H1 (cell line): ENCODE results near the gene EEIG1. TPM values are rescaled to one million over a fixed set of nuclear protein-coding genes. Genes with fewer than 3 reads are reported as not detected.

Experiments used
- CTCF ChIA-PET: fragments of 300-600 bp; sonication (Branson Sonifier 250); formaldehyde crosslinking; loops from one replicate; lab custom pipeline; 2021; ENCODE audit not compliant: partially characterized antibody; lab: Charles Lee
- POLR2A ChIA-PET: fragments of 300-600 bp; sonication (Branson Sonifier 250); formaldehyde crosslinking; loops from one replicate; lab custom pipeline; 2021; ENCODE audit warnings: inconsistent platforms; ENCODE audit not compliant: partially characterized antibody; lab: Charles Lee
- DNase-seq, 2 experiments: peaks; one replicate each; pipeline versions ENCODE4 v3.0.0 to v3.0.0-alpha.2; 2010 to 2022; ENCODE audit warnings: low spot score in 2 of 2, low read depth in 1 of 2, mixed read lengths in 1 of 2
- FAIRE-seq: peaks from 2 replicates; lab custom pipeline; 2011; peaks lifted over from hg19 to GRCh38; lab: Jason Lieb, UNC
- H2AFZ ChIP-seq: 2 replicates; pipeline ENCODE4 v1.8.1; 2012; ENCODE audit warnings: low read length, inconsistent platforms
- H2AK5ac ChIP-seq: 2 replicates; pipeline ENCODE4 v1.6.1; 2013; ENCODE audit warnings: low read depth, low read length
- H2BK120ac ChIP-seq: replicated peaks from 2 replicates; pipeline ENCODE3; 2013; ENCODE audit warnings: low read depth, low read length, inconsistent platforms
- H2BK12ac ChIP-seq: 2 replicates; pipeline ENCODE4 v1.6.1; 2013; ENCODE audit warnings: low read depth, low read length
- H2BK15ac ChIP-seq: 2 replicates; pipeline ENCODE4 v1.6.1; 2013; ENCODE audit warnings: low read length
- H2BK20ac ChIP-seq: 2 replicates; pipeline ENCODE4 v1.6.1; 2013; ENCODE audit warnings: low read length
- H2BK5ac ChIP-seq: 2 replicates; pipeline ENCODE4 v1.6.1; 2013; ENCODE audit warnings: low read depth, low read length
- H3K14ac ChIP-seq: 2 replicates; pipeline ENCODE4 v1.6.1; 2013; ENCODE audit warnings: inconsistent platforms; ENCODE audit not compliant: insufficient read length
- H3K18ac ChIP-seq: 2 replicates; pipeline ENCODE4 v1.6.1; 2013; ENCODE audit warnings: low read length; ENCODE audit errors: extremely low read depth
- H3K23ac ChIP-seq: 2 replicates; pipeline ENCODE4 v1.6.1; 2013; ENCODE audit warnings: inconsistent platforms; ENCODE audit not compliant: insufficient read length
- H3K23me2 ChIP-seq: 2 replicates; pipeline ENCODE4 v1.6.1; 2013; ENCODE audit warnings: low read depth, low read length
- H3K27ac ChIP-seq: 2 replicates; pipeline ENCODE4 v1.6.1; 2011; ENCODE audit warnings: low read depth, low read length, inconsistent platforms
- H3K27me3 ChIP-seq, 4 experiments: replicated peaks in 1 of 4; 1 replicate in 1 of 4; 2 replicates in 3 of 4; pipeline versions ENCODE4 v1.6.1 to v1.8.1; 2011 to 2013; ENCODE audit warnings: low read length in 3 of 4, mild to moderate bottlenecking in 3 of 4, inconsistent platforms in 2 of 4, mixed read lengths in 2 of 4, moderate library complexity in 1 of 4; ENCODE audit not compliant: control insufficient read depth in 3 of 4, insufficient read depth in 3 of 4; ENCODE audit errors: extremely low read depth in 1 of 4
- H3K36me3 ChIP-seq, 4 experiments: 2 replicates each; pipeline versions ENCODE4 v1.6.1 to v1.8.1; 2011 to 2013; ENCODE audit warnings: mild to moderate bottlenecking in 4 of 4, low read length in 3 of 4, moderate library complexity in 2 of 4, control low read depth in 1 of 4, inconsistent platforms in 1 of 4; ENCODE audit not compliant: insufficient read depth in 4 of 4, control insufficient read depth in 2 of 4
- H3K4ac ChIP-seq: replicated peaks from 2 replicates; pipeline ENCODE3; 2013; ENCODE audit warnings: low read length, low read depth, mixed read lengths, inconsistent platforms; ENCODE audit not compliant: insufficient read length
- H3K4me1 ChIP-seq, 4 experiments: replicated peaks in 1 of 4; 1 replicate in 1 of 4; 2 replicates in 3 of 4; pipeline versions ENCODE4 v1.6.1 to v1.8.1; 2011 to 2013; ENCODE audit warnings: low read length in 3 of 4, inconsistent platforms in 2 of 4, mixed read lengths in 1 of 4; ENCODE audit not compliant: insufficient read depth in 4 of 4, control insufficient read depth in 3 of 4
- H3K4me2 ChIP-seq, 2 experiments: 2 replicates each; pipeline versions ENCODE4 v1.6.1 to v1.8.1; 2011 to 2013; ENCODE audit warnings: low read depth in 2 of 2, low read length in 2 of 2, control low read depth in 1 of 2, inconsistent platforms in 1 of 2, mild to moderate bottlenecking in 1 of 2; ENCODE audit not compliant: insufficient read depth in 1 of 2
- H3K4me3 ChIP-seq, 4 experiments: fragments of 200-600, 300-600 bp in 1 of 4; sonication (generic), shearing (Covaris generic), sonication (Bioruptor Twin) in 1 of 4; 2 replicates each; pipeline versions ENCODE4 v1.5.1 to v1.8.1; 2011 to 2016; ENCODE audit warnings: low read length in 4 of 4, low read depth in 3 of 4, control low read depth in 2 of 4, inconsistent platforms in 2 of 4, mild to moderate bottlenecking in 2 of 4, mixed read lengths in 1 of 4, moderate library complexity in 1 of 4; ENCODE audit not compliant: insufficient read depth in 2 of 4; ENCODE audit errors: extremely low read depth in 1 of 4
- H3K56ac ChIP-seq: replicated peaks from 2 replicates; pipeline ENCODE3; 2013; ENCODE audit warnings: low read depth, mild to moderate bottlenecking, mixed read lengths, low read length, inconsistent platforms; ENCODE audit not compliant: insufficient read length
- H3K79me1 ChIP-seq: 2 replicates; pipeline ENCODE4 v1.6.1; 2013; ENCODE audit warnings: low read depth, low read length, control low read depth
- H3K79me2 ChIP-seq, 2 experiments: 2 replicates each; pipeline versions ENCODE4 v1.6.1 to v1.8.1; 2012 to 2013; ENCODE audit warnings: low read length in 2 of 2, mild to moderate bottlenecking in 2 of 2, inconsistent platforms in 1 of 2; ENCODE audit not compliant: insufficient read depth in 2 of 2, control insufficient read depth in 1 of 2
- H3K9ac ChIP-seq, 4 experiments: replicated peaks in 1 of 4; 1 replicate in 1 of 4; 2 replicates in 3 of 4; pipeline versions ENCODE4 v1.6.1 to v1.8.1; 2011 to 2013; ENCODE audit warnings: low read depth in 3 of 4, low read length in 3 of 4, control low read depth in 2 of 4, mild to moderate bottlenecking in 2 of 4, moderate library complexity in 2 of 4, inconsistent platforms in 1 of 4; ENCODE audit errors: extremely low read depth in 1 of 4
- H3K9me3 ChIP-seq, 2 experiments: 2 replicates each; pipeline versions ENCODE4 v1.6.1 to v1.8.1; 2012 to 2013; ENCODE audit warnings: mild to moderate bottlenecking in 2 of 2, moderate library complexity in 2 of 2, control low read depth in 1 of 2, inconsistent platforms in 1 of 2, low read depth in 1 of 2, low read length in 1 of 2, mixed read lengths in 1 of 2; ENCODE audit not compliant: insufficient read depth in 2 of 2
- H4K20me1 ChIP-seq, 2 experiments: replicated peaks in 1 of 2; 2 replicates each; pipeline versions ENCODE3 to v1.8.1; 2011 to 2013; ENCODE audit warnings: inconsistent platforms in 2 of 2, low read length in 2 of 2, mild to moderate bottlenecking in 1 of 2; ENCODE audit not compliant: insufficient read depth in 2 of 2, control insufficient read depth in 1 of 2
- H4K5ac ChIP-seq: 2 replicates; pipeline ENCODE4 v1.6.1; 2013; ENCODE audit warnings: low read length, low read depth, mixed read lengths, inconsistent platforms; ENCODE audit not compliant: insufficient read length
- H4K8ac ChIP-seq: 2 replicates; pipeline ENCODE4 v1.8.0; 2013; ENCODE audit warnings: mild to moderate bottlenecking, moderate library complexity, low read length, inconsistent platforms; ENCODE audit not compliant: insufficient read depth; ENCODE audit errors: extremely low read depth
- H4K91ac ChIP-seq: replicated peaks from 2 replicates; pipeline ENCODE3; 2013; ENCODE audit warnings: low read length, mixed read lengths, inconsistent platforms; ENCODE audit not compliant: insufficient read length
- BACH1 ChIP-seq: IDR thresholded peaks from 2 replicates; pipeline ENCODE4 v1.6.1; 2012; ENCODE audit warnings: low read length, improper control_type of control experiment
- FOSL1 ChIP-seq: IDR thresholded peaks from 2 replicates; pipeline ENCODE4 v1.6.1; 2011; ENCODE audit warnings: mild to moderate bottlenecking, low read depth, low read length, moderate library complexity; ENCODE audit not compliant: insufficient read depth
- HDAC6 ChIP-seq: IDR thresholded peaks from one replicate; pipeline ENCODE4 v1.7.1; 2012; ENCODE audit warnings: low read depth, mild to moderate bottlenecking, inconsistent platforms, low read length, moderate library complexity
- JUN ChIP-seq: IDR thresholded peaks from 2 replicates; pipeline ENCODE4 v1.6.1; 2011; ENCODE audit warnings: low read depth, mild to moderate bottlenecking, improper control_type of control experiment, low read length
- KDM1A ChIP-seq: fragments of 200-600, 300-600 bp; sonication (generic); IDR thresholded peaks from 2 replicates; pipeline ENCODE4 v1.7.1; 2016; ENCODE audit warnings: mild to moderate bottlenecking, low read length, borderline replicate concordance
- RBBP5 ChIP-seq: IDR thresholded peaks from 2 replicates; pipeline ENCODE4 v1.7.1; 2012; ENCODE audit warnings: low read depth, mild to moderate bottlenecking, inconsistent platforms, low read length, moderate library complexity, borderline replicate concordance
- SAP30 ChIP-seq: fragments of 300-600 bp; sonication (generic); IDR thresholded peaks from 2 replicates; pipeline ENCODE4 v1.7.1; 2012; ENCODE audit warnings: low read length, moderate library complexity, mild to moderate bottlenecking, inconsistent platforms; ENCODE audit not compliant: insufficient read depth, insufficient replicate concordance
- SIN3A ChIP-seq, 2 experiments: IDR thresholded peaks in 1 of 2; conservative IDR thresholded peaks in 1 of 2; 2 replicates each; pipeline ENCODE4 v1.6.1; 2011 to 2012; ENCODE audit warnings: low read length in 2 of 2, improper control_type of control experiment in 1 of 2, low read depth in 1 of 2, mild to moderate bottlenecking in 1 of 2
- SIX5 ChIP-seq: IDR thresholded peaks from 2 replicates; pipeline ENCODE4 v1.6.1; 2011; ENCODE audit warnings: mild to moderate bottlenecking, low read depth, low read length
- SP4 ChIP-seq: IDR thresholded peaks from 2 replicates; pipeline ENCODE4 v1.6.1; 2012; ENCODE audit warnings: low read length, inconsistent platforms
- SRF ChIP-seq: IDR thresholded peaks from 2 replicates; pipeline ENCODE4 v1.6.1; 2011; ENCODE audit warnings: mild to moderate bottlenecking, low read depth, low read length, moderate library complexity
- TBP ChIP-seq: IDR thresholded peaks from 2 replicates; pipeline ENCODE4 v1.6.1; 2011; ENCODE audit warnings: low read depth, low read length, improper control_type of control experiment
- TCF12 ChIP-seq: IDR thresholded peaks from 2 replicates; pipeline ENCODE4 v1.6.1; 2011; ENCODE audit warnings: low read depth, mild to moderate bottlenecking, low read length
- TEAD4 ChIP-seq: IDR thresholded peaks from 2 replicates; pipeline ENCODE4 v1.6.1; 2012; ENCODE audit warnings: low read depth, low read length, inconsistent platforms, mixed read lengths
- WGBS, 2 experiments: shearing (Covaris generic) in 1 of 2; methylation state at CpG; one replicate each; pipeline versions ENCODE4 v1.1.6 to v1.1.7; 2013 to 2015; ENCODE audit warnings: low lambda C conversion rate in 2 of 2, mixed read lengths in 2 of 2, inconsistent platforms in 1 of 2, low coverage in 1 of 2, missing lambda C conversion rate in 1 of 2; ENCODE audit not compliant: insufficient replicate concordance in 2 of 2, insufficient coverage in 1 of 2, insufficient read length in 1 of 2; ENCODE audit errors: extremely low coverage in 1 of 2, missing lambda C conversion rate in 1 of 2; 5-methylcytosine and 5-hydroxymethylcytosine counted together
- polyA plus RNA-seq, 7 experiments: library from polyadenylated mRNA; depleted of rRNA in 3 of 7; stranded (reverse) in 5 of 7; unstranded in 2 of 7; fragments of >200 nt in 5 of 7; fragments of 200-250 nt in 2 of 7; gene quantifications; 1 replicate in 5 of 7; 2 replicates in 1 of 7; 4 replicates in 1 of 7; pipeline versions ENCODE4 v1.2.1 to v1.2.3, GENCODE V29; 2011 to 2013; ENCODE audit warnings: missing spikeins in 2 of 7, mixed read lengths in 2 of 7
- total RNA-seq: library from RNA; stranded (reverse); fragmentation: NEBNext Ultra II Directional; extraction: Animal tissue kit (Norgen Biotek cat#: 25700); gene quantifications from 2 replicates; pipeline ENCODE4 v1.2.1, GENCODE V29; 2021

Gene EEIG1
- total and polyA plus RNA-seq, 2 of the 8 experiments (the other 6 are each of a cell fraction or from before 2014, with no cell fraction given): 29.8 to 50.8 TPM

DNA sequence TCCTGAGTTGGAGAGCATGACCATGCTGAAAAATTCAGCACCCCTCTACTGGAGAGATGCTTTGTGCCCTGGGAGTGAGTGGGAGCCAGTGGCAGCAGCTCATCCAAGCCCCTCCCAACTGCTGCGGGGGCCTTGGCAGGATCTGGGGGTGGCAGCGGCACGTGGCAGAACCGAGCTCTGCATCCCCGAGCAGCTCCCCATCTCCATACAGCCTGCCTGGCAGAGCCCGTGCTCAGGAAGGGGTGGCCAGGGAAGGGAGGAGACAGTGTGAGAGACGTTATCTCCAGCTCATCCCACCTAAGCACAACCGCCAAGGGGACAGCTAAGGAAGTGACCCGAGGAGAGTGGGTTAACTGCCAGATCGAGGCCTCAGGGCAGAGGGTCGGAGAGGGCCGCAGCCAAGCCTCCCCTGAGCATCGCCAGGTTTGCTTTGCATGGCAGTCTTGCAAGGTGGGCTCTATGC is 25.9 kb downstream of the EEIG1 start:
- H4K20me1 ChIP-seq: peaks cover 23 to 28% of the 10 kb centered on the region in 2 experiments
- H2BK120ac ChIP-seq: no peak overlapping the region
- no peak overlapping the region for H2AFZ ChIP-seq
- H3K79me2 ChIP-seq: peaks cover 0 to 78% of the 10 kb centered on the region in 2 experiments; a peak in 2 of 4 replicates
- ChIA-PET POLR2A (interaction anchor here (1.0 to 2.1 kb wide), 5 partner anchors 9 to 93 kb away, joined by 3 to 9 read pairs (median 4); no protein-coding TSS in a partner anchor), CTCF (interaction anchor here (0.7 to 35.5 kb wide), 35 partner anchors 8 to 413 kb away, joined by 3 to 825 read pairs (median 4); partner anchors contain the start of genes EEIG1 and NAIF1)
- no peaks in the 10 kb centered on the region for H3K23me2 ChIP-seq
- H3K79me1 ChIP-seq: peaks cover 23% of the 10 kb centered on the region
- H2BK20ac ChIP-seq: no peak overlapping the region
- H3K14ac ChIP-seq: no peak overlapping the region
- H3K4me3 ChIP-seq: no peak overlapping the region
- H4K91ac ChIP-seq: peak overlapping the region; percentile 15
- H4K5ac ChIP-seq: no peak overlapping the region
- no peak overlapping the region for H3K56ac ChIP-seq
- peaks cover 0 to 11% (median 7%) of the 10 kb centered on the region in 4 experiments; a peak in 4 of 7 replicates for H3K4me1 ChIP-seq
- H2BK5ac ChIP-seq: 0 out of 2 replicates have a peak overlapping the region, but pooled peaks have one; percentile 39
- no peak overlapping the region for H3K27ac ChIP-seq
- DNase-seq: no peak
- no peak overlapping the region; the same call in 1 of the 2 replicates for H4K8ac ChIP-seq
- WGBS, 2 experiments: 85% methylated on average over 13 of the region's 13 CpGs; no CpG with 5 or more reads in 1 of the 2 experiments
- H3K4me2 ChIP-seq: no peak overlapping the region
- peaks cover 0 to 2% (median 0%) of the 10 kb centered on the region in 4 experiments; a peak in 2 of 8 replicates for H3K36me3 ChIP-seq
- 0 out of 2 replicates have a peak overlapping the region, but pooled peaks have one; percentile 19 for H2BK12ac ChIP-seq
- H3K9ac ChIP-seq: no peak overlapping the region
- no peaks in the 10 kb centered on the region for H3K27me3 ChIP-seq
- no peak for FAIRE-seq
- no peak overlapping the region for H3K23ac ChIP-seq
- H3K18ac ChIP-seq: no peak overlapping the region
- no peak overlapping the region for H2AK5ac ChIP-seq
- H2BK15ac ChIP-seq: no peak overlapping the region
- H3K9me3 ChIP-seq: no peaks in the 10 kb centered on the region
- H3K4ac ChIP-seq: no peak overlapping the region
- TF ChIP-seq KDM1A (no peak), TCF12 (no peak), HDAC6 (no peak), BACH1 (no peak), SRF (no peak), TBP (no peak), TEAD4 (no peak), JUN (no peak), SAP30 (no peak), SIX5 (no peak), RBBP5 (no peak), SP4 (no peak), SIN3A (conservative IDR thresholded peaks at IDR 0.05 in 1 of 2, IDR thresholded peaks at IDR 0.05 in 1 of 2; ENCODE audit: low read depth in 1 of 2, low read length in 2 of 2) (no peak), FOSL1 (no peak)
